ENCODE data around the gene PAK5. TPM values are rescaled to one million over a fixed set of nuclear protein-coding genes. Genes with fewer than 3 reads are reported as not detected.

Gene PAK5
- polyA plus RNA-seq, 1 donor (not counting 4 experiments of a cell fraction or from before 2014, with no cell fraction given), result not detected

DNA sequence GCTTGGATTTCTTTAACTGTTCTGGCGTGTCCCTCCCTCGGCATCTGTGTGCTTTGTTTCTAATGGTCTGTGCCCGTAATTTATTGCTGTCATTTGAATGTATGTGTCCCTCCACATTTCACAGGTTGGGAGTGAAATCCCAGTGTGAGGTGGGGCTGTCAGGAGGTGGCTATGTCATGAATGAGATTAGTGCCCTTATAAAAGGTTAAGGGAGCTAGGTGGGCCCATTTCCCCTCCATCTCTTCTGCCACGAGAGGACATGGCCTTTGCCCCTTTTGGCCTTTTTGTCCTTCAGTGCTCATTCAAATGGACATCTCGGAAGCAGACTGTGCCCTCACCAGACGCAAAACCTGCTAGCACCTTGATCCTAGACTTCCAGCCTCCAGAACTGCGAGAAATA lies 228.2 kb downstream of the PAK5 start:
- Histone ChIP-seq H2AFZ (ENCODE audit: control insufficient read depth, low read length) (no peak overlapping the region), H3K4me2 (ENCODE audit: control insufficient read depth, extremely low read depth, insufficient read depth, low read depth, low read length) (no peak overlapping the region), H3K9me1 (ENCODE audit: control insufficient read depth, extremely low read depth, insufficient read depth, low read length) (no peaks in the 10 kb centered on the region), H3K4me3 (ENCODE audit: control insufficient read depth in 2 of 3, extremely low read depth in 1 of 3, insufficient read depth in 2 of 3, low read depth in 1 of 3, low read length in 3 of 3) (no peak overlapping the region), H3K27ac (ENCODE audit: control insufficient read depth, insufficient read depth, low read length) (no peak overlapping the region), H3K9ac (ENCODE audit: control insufficient read depth, extremely low read depth, insufficient read depth, low read length) (no peak overlapping the region), H3K79me2 (ENCODE audit: control insufficient read depth, insufficient read depth, low read length) (no peaks in the 10 kb centered on the region), H3K4me1 (ENCODE audit: control insufficient read depth, extremely low read depth, insufficient read depth, low read length) (no peaks in the 10 kb centered on the region), H4K20me1 (ENCODE audit: control insufficient read depth, extremely low read depth, insufficient read depth, low read length) (no peaks in the 10 kb centered on the region), H3K27me3 (ENCODE audit: control insufficient read depth, extremely low read depth, insufficient read depth, low read length) (no peaks in the 10 kb centered on the region), H3K36me3 (ENCODE audit: control insufficient read depth in 2 of 2, extremely low read depth in 1 of 2, insufficient read depth in 2 of 2, low read length in 2 of 2) (no peaks in the 10 kb centered on the region), H3K9me3 (ENCODE audit: control insufficient read depth, low read depth, low read length) (no peaks in the 10 kb centered on the region)
- dilution Hi-C loops (cut with MboI; ENCODE audit: extremely low pct_ligation_motif_present, low sequenced_read_pairs), result no loop called here
- DNase-seq (ENCODE audit: low read depth, low spot score), result no peak
- TF ChIP-seq CTCF (optimal IDR thresholded peaks at IDR 0.05 in 1 of 3, IDR thresholded peaks at IDR 0.05 in 1 of 3, conservative IDR thresholded peaks at IDR 0.05 in 1 of 3; ENCODE audit: extremely low read depth in 1 of 3, insufficient read depth in 2 of 3, low read length in 3 of 3), result no peak
- TF ChIP-seq EZH2 (IDR thresholded peaks at IDR 0.05; ENCODE audit: low read length), result no peak
- FAIRE-seq, result no peak

DNA sequence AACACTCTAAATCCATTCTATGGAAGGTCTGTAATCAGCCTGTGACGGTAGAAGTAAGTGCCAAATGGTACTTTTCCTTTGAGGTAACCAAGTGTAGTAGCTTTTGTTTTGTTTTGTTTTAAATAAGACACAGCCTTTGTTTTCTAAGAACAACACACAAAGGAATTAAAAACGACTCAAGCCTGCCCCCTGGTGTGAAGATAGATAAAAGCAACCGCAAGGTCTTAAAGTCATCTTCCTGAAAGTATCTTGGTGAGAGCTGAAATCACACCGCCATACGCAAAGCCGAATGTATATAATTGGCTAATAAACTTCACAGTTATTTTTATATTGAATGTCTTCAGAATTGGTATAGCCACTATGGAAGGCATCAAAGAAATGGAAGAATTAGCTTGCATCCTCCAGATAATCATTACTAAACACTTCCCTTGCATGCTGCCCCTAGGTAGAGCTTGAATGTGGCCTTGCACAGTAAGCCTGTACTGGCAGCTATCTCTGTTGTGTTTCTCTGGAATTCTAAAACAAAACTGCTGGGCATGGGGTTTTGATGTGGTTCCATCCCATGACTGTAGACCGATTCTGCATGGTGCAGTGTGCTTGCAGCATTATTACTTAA lies 228.9 kb downstream of the PAK5 start:
- no peak for FAIRE-seq

More for the DNA sequence above, 228.9 kb downstream of the PAK5 start:
- no peaks in the 10 kb centered on the region for H3K27me3 ChIP-seq (ENCODE audit: control insufficient read depth, extremely low read depth, insufficient read depth, low read length)
- no peak overlapping the region for H3K4me3 ChIP-seq (ENCODE audit: control insufficient read depth in 2 of 3, extremely low read depth in 1 of 3, insufficient read depth in 2 of 3, low read depth in 1 of 3, low read length in 3 of 3)
- no peaks in the 10 kb centered on the region for H4K20me1 ChIP-seq (ENCODE audit: control insufficient read depth, extremely low read depth, insufficient read depth, low read length)
- H3K36me3 ChIP-seq (ENCODE audit: control insufficient read depth in 2 of 2, extremely low read depth in 1 of 2, insufficient read depth in 2 of 2, low read length in 2 of 2), result no peaks in the 10 kb centered on the region
- dilution Hi-C loops (cut with MboI; ENCODE audit: extremely low pct_ligation_motif_present, low sequenced_read_pairs), result no loop called here
- H3K4me1 ChIP-seq (ENCODE audit: control insufficient read depth, extremely low read depth, insufficient read depth, low read length), result no peaks in the 10 kb centered on the region
- peak; percentile 28 for DNase-seq (ENCODE audit: low read depth, low spot score)
- no peak overlapping the region for H3K9ac ChIP-seq (ENCODE audit: control insufficient read depth, extremely low read depth, insufficient read depth, low read length)
- no peaks in the 10 kb centered on the region for H3K9me1 ChIP-seq (ENCODE audit: control insufficient read depth, extremely low read depth, insufficient read depth, low read length)
- H3K4me2 ChIP-seq (ENCODE audit: control insufficient read depth, extremely low read depth, insufficient read depth, low read depth, low read length), result no peak overlapping the region
- H3K27ac ChIP-seq (ENCODE audit: control insufficient read depth, insufficient read depth, low read length), result no peak overlapping the region
- H3K79me2 ChIP-seq (ENCODE audit: control insufficient read depth, insufficient read depth, low read length), result no peaks in the 10 kb centered on the region
- TF ChIP-seq CTCF (optimal IDR thresholded peaks at IDR 0.05 in 1 of 3, IDR thresholded peaks at IDR 0.05 in 1 of 3, conservative IDR thresholded peaks at IDR 0.05 in 1 of 3; ENCODE audit: extremely low read depth in 1 of 3, insufficient read depth in 2 of 3, low read length in 3 of 3) (peak; percentile 20 to 59 (median 34)), EZH2 (IDR thresholded peaks at IDR 0.05; ENCODE audit: low read length) (no peak)
- H2AFZ ChIP-seq (ENCODE audit: control insufficient read depth, low read length), result no peak overlapping the region
- no peaks in the 10 kb centered on the region for H3K9me3 ChIP-seq (ENCODE audit: control insufficient read depth, low read depth, low read length)
